Activated T-helper 1 cell treated with anti-CD3 and anti-CD28 coated beads, Interleukin-2, amount 50 U/mL, for 16 hours (primary cell): ENCODE data around the gene VPREB3.

Source experiments
- DNase-seq, 2 donors: peaks; one replicate each; pipeline ENCODE4 v3.0.0-alpha.2; 2020; ENCODE audit warnings: low read depth in 1 of 2, low spot score in 1 of 2

The VPREB3 gene

GRCh38 chr22:23767673-23768548 lies 13.7 kb upstream of the VPREB3 start, which contains the start of gene CHCHD10:
TSS of gene CHCHD10 (minus strand) at chr22:23767972. CDS start at chr22:23767874, 98 bp downstream.
- peak; percentile 47 to 63 for DNase-seq

GRCh38 chr22:23767303-23767672 lies 13.1 kb upstream of the VPREB3 start:
- DNase-seq, result no peak

- no peak for DNase-seq
Measured at GRCh38 chr22:23764899-23765881, 11.0 kb upstream of the VPREB3 start.

GRCh38 chr22:23763954-23764353 lies 9.7 kb upstream of the VPREB3 start:
- DNase-seq, result no peak

- DNase-seq, result no peak
Measured at GRCh38 chr22:23763579-23763945, 9.3 kb upstream of the VPREB3 start.

- DNase-seq, result no peak
Measured at GRCh38 chr22:23762842-23763578, 8.8 kb upstream of the VPREB3 start, which contains the start of gene C22orf15. TSS of gene C22orf15 (plus strand) at chr22:23762990. CDS start at chr22:23763307, 317 bp downstream.

GRCh38 chr22:23760056-23760455 lies 5.8 kb upstream of the VPREB3 start:
- DNase-seq, result no peak

GRCh38 chr22:23759566-23759965 lies 5.3 kb upstream of the VPREB3 start:
- no peak for DNase-seq

GRCh38 chr22:23756891-23757290 lies 2.7 kb upstream of the VPREB3 start:
- no peak for DNase-seq

- no peak for DNase-seq
Measured at GRCh38 chr22:23755711-23756110, 1.5 kb upstream of the VPREB3 start.

- DNase-seq, result no peak
Measured at GRCh38 chr22:23754980-23755636, 883 bp upstream of the VPREB3 start.

- no peak for DNase-seq
Measured at GRCh38 chr22:23753385-23753784, 840 bp downstream of the VPREB3 start.

- DNase-seq, result no peak
Measured at GRCh38 chr22:23752750-23753149, 1.5 kb downstream of the VPREB3 start.

GRCh38 chr22:23752090-23752691 lies 2.0 kb downstream of the VPREB3 start:
- DNase-seq, result no peak

- no peak for DNase-seq
Measured at GRCh38 chr22:23751441-23751996, 2.7 kb downstream of the VPREB3 start.

GRCh38 chr22:23750714-23751440 lies 3.3 kb downstream of the VPREB3 start, which contains the start of gene ZNF70:
TSS of gene ZNF70 (minus strand) at chr22:23751112. CDS start at chr22:23745140, 5,972 bp downstream.
- DNase-seq, result peak; percentile 63 to 81

- no peak for DNase-seq
Measured at GRCh38 chr22:23750367-23750713, 3.9 kb downstream of the VPREB3 start.

GRCh38 chr22:23749841-23750301 lies 4.4 kb downstream of the VPREB3 start:
- DNase-seq, result no peak

GRCh38 chr22:23745791-23746190 lies 8.4 kb downstream of the VPREB3 start:
- no peak for DNase-seq
